ENCODE results near the gene HGD.

Gene HGD

GRCh38 chr3:120604382-120604781 lies 77.7 kb downstream of the HGD start:
- no peak overlapping the region for H3K27ac ChIP-seq (ENCODE audit: low read length)
- H2AFZ ChIP-seq (ENCODE audit: low read depth, low read length): no peak overlapping the region
- no peak overlapping the region for H3K4me2 ChIP-seq (ENCODE audit: low read length)
- H3K36me3 ChIP-seq (replicated peaks; ENCODE audit: low read depth, low read length): peaks cover 40% of the 10 kb centered on the region
- peaks cover 4% of the 10 kb centered on the region; the same call in 1 of the 2 replicates for H3K79me2 ChIP-seq (ENCODE audit: low read length)
- H3K9me3 ChIP-seq (ENCODE audit: insufficient read depth, low read length): no peaks in the 10 kb centered on the region
- TF ChIP-seq, protein P1, sequence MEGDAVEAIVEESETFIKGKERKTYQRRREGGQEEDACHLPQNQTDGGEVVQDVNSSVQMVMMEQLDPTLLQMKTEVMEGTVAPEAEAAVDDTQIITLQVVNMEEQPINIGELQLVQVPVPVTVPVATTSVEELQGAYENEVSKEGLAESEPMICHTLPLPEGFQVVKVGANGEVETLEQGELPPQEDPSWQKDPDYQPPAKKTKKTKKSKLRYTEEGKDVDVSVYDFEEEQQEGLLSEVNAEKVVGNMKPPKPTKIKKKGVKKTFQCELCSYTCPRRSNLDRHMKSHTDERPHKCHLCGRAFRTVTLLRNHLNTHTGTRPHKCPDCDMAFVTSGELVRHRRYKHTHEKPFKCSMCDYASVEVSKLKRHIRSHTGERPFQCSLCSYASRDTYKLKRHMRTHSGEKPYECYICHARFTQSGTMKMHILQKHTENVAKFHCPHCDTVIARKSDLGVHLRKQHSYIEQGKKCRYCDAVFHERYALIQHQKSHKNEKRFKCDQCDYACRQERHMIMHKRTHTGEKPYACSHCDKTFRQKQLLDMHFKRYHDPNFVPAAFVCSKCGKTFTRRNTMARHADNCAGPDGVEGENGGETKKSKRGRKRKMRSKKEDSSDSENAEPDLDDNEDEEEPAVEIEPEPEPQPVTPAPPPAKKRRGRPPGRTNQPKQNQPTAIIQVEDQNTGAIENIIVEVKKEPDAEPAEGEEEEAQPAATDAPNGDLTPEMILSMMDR (IDR thresholded peaks at IDR 0.05; ENCODE audit: low read depth, low read length): no peak
- TF ChIP-seq EZH2phosphoT487 (IDR thresholded peaks at IDR 0.05; ENCODE audit: low read depth): no peak
- H3K27me3 ChIP-seq (ENCODE audit: low read depth, low read length): no peaks in the 10 kb centered on the region
- no peak overlapping the region for H3K9ac ChIP-seq (ENCODE audit: low read length)
- no peaks in the 10 kb centered on the region for H3K4me1 ChIP-seq (ENCODE audit: low read length)
- peaks cover 5% of the 10 kb centered on the region; the same call in 1 of the 2 replicates for H4K20me1 ChIP-seq (ENCODE audit: insufficient read depth, low read length)
- no peak overlapping the region for H3K4me3 ChIP-seq (ENCODE audit: low read length)

GRCh38 chr3:120602682-120603081 lies 79.4 kb downstream of the HGD start:
- TF ChIP-seq EZH2phosphoT487 (IDR thresholded peaks at IDR 0.05; ENCODE audit: low read depth): no peak
- TF ChIP-seq, protein P1 (IDR thresholded peaks at IDR 0.05; ENCODE audit: low read depth, low read length): no peak
- Histone ChIP-seq H3K9me3 (ENCODE audit: insufficient read depth, low read length) (no peaks in the 10 kb centered on the region), H3K9ac (ENCODE audit: low read length) (no peak overlapping the region), H3K79me2 (ENCODE audit: low read length) (peaks cover 21% of the 10 kb centered on the region), H3K4me2 (ENCODE audit: low read length) (no peak overlapping the region), H3K4me1 (ENCODE audit: low read length) (peaks cover 3% of the 10 kb centered on the region), H3K36me3 (replicated peaks; ENCODE audit: low read depth, low read length) (peaks cover 54% of the 10 kb centered on the region), H3K4me3 (ENCODE audit: low read length) (no peak overlapping the region), H3K27ac (ENCODE audit: low read length) (no peak overlapping the region), H2AFZ (ENCODE audit: low read depth, low read length) (no peak overlapping the region), H4K20me1 (ENCODE audit: insufficient read depth, low read length) (peaks cover 13% of the 10 kb centered on the region; the same call in 1 of the 2 replicates), H3K27me3 (ENCODE audit: low read depth, low read length) (no peaks in the 10 kb centered on the region)

DNA sequence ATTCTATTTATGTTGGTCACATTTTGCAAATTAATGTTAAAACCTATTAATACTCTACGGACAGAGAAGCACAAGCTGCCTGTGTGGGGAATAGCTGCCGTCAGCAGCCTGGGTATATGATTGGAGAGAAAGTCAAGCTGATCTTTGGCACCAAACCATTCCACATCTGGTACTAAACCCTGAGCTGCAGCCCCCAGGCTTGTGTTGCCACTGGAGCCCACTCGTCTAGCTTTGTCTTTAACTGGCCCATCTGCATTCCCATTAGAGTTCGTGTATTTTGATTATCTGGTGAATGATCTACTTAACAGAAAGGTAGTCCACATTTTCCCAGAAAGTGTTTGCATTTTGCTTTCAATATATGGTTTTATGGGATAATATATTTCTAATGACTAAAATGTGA lies 80.5 kb downstream of the HGD start:
- no peaks in the 10 kb centered on the region for H3K9me3 ChIP-seq (ENCODE audit: insufficient read depth, low read length)
- H3K4me2 ChIP-seq (ENCODE audit: low read length): no peak overlapping the region
- peaks cover 15% of the 10 kb centered on the region; the same call in 1 of the 2 replicates for H4K20me1 ChIP-seq (ENCODE audit: insufficient read depth, low read length)
- peaks cover 56% of the 10 kb centered on the region for H3K36me3 ChIP-seq (replicated peaks; ENCODE audit: low read depth, low read length)
- no peak overlapping the region for H3K9ac ChIP-seq (ENCODE audit: low read length)
- H3K79me2 ChIP-seq (ENCODE audit: low read length): peaks cover 32% of the 10 kb centered on the region
- H3K4me3 ChIP-seq (ENCODE audit: low read length): no peak overlapping the region
- H3K27me3 ChIP-seq (ENCODE audit: low read depth, low read length): no peaks in the 10 kb centered on the region
- no peak for TF ChIP-seq EZH2phosphoT487 (IDR thresholded peaks at IDR 0.05; ENCODE audit: low read depth)
- TF ChIP-seq, protein P1 (IDR thresholded peaks at IDR 0.05; ENCODE audit: low read depth, low read length): no peak
- no peak overlapping the region for H3K27ac ChIP-seq (ENCODE audit: low read length)
- peaks cover 10% of the 10 kb centered on the region for H3K4me1 ChIP-seq (ENCODE audit: low read length)
- no peak overlapping the region for H2AFZ ChIP-seq (ENCODE audit: low read depth, low read length)

DNA sequence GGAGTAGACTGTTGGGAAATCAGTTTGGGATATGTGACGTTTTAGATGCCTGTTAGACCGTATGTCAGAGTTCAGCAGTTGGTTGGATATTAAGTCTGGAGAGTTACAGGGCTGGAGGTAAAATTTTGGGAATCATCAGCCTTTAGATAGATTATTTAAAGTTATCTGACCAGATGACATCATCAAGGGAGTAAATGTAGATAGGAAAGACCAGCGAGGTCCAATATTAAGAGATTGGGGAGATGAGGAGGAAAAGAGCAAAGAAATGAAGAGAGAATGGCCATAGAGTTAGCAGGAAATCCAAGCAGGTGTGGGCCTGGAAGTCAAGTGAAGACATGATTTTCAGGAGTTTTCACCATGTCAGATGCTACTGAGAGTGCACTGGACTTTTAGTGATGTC lies 82.8 kb downstream of the HGD start:
- no peak overlapping the region for H2AFZ ChIP-seq (ENCODE audit: low read depth, low read length)
- no peak overlapping the region for H3K9ac ChIP-seq (ENCODE audit: low read length)
- peaks cover 35% of the 10 kb centered on the region for H3K79me2 ChIP-seq (ENCODE audit: low read length)
- TF ChIP-seq EZH2phosphoT487 (IDR thresholded peaks at IDR 0.05; ENCODE audit: low read depth): no peak
- TF ChIP-seq, protein P1 (IDR thresholded peaks at IDR 0.05; ENCODE audit: low read depth, low read length): no peak
- H3K27me3 ChIP-seq (ENCODE audit: low read depth, low read length): no peaks in the 10 kb centered on the region
- no peak overlapping the region for H3K4me3 ChIP-seq (ENCODE audit: low read length)
- no peak overlapping the region for H3K4me2 ChIP-seq (ENCODE audit: low read length)
- no peak overlapping the region for H3K27ac ChIP-seq (ENCODE audit: low read length)
- H4K20me1 ChIP-seq (ENCODE audit: insufficient read depth, low read length): peaks cover 15% of the 10 kb centered on the region; the same call in 1 of the 2 replicates
- no peaks in the 10 kb centered on the region for H3K9me3 ChIP-seq (ENCODE audit: insufficient read depth, low read length)
- peaks cover 16% of the 10 kb centered on the region for H3K4me1 ChIP-seq (ENCODE audit: low read length)
- peaks cover 56% of the 10 kb centered on the region for H3K36me3 ChIP-seq (replicated peaks; ENCODE audit: low read depth, low read length)

All from OCI-LY3 (cell line).